Prostate gland (tissue), 2 donors: ENCODE measurements around the gene NR4A2.

Experiments
- CTCF ChIP-seq, 4 experiments: fragments of 200-600 bp in 2 of 4; fragments of 450-650 bp in 2 of 4; sonication (generic) in 2 of 4; IDR thresholded peaks; 1 replicate in 3 of 4; 2 replicates in 1 of 4; pipeline ENCODE4 v1.5.1; 2016 to 2019; ENCODE audit warnings: antibody characterized with exemption in 4 of 4, mild to moderate bottlenecking in 2 of 4, moderate library complexity in 2 of 4
- POLR2A ChIP-seq: fragments of 450-650 bp; IDR thresholded peaks from one replicate; pipeline ENCODE4 v1.6.1; 2016; ENCODE audit warnings: antibody characterized with exemption, mild to moderate bottlenecking
- POLR2AphosphoS5 ChIP-seq: sonication (generic); formaldehyde crosslinking; IDR thresholded peaks from one replicate; pipeline ENCODE4 v1.6.1; 2017; ENCODE audit warnings: antibody characterized with exemption

DNA sequence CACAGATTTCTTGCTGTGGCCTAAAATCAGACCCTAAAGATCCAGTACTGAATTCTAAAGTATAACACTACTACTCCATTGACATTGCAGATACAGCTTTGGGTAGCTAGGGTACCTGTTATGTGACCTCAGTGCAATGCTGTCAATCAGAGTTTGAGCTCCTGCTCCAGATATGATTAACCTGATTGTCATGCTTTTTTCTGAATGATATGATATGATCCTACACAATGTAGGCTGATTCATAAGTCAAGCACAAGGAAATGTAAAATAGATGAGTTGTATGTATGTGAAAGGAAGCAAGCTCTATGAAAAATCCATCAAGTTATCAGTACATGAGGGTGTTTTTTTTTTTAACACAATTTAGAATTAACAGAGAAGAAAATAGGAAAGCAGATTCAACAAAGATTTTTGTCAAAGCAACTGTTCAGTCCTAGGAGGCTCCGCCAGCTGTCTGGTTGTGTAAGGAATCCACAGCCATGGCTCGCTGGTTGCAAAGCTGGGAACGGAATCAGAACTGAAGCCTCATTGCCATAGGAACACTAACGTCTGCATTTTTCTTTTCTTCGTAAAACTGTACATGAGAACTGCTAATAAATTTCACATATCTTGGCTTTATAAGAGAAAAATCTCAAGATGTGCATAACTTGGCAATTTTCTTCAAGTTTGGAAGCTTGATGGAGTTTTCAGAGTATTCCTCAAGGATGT lies 52.9 kb downstream of the NR4A2 start:
- no peak for TF ChIP-seq CTCF (IDR thresholded peaks at IDR 0.05)
- no peak for TF ChIP-seq POLR2A
- TF ChIP-seq POLR2AphosphoS5, result no peak
